Gastroesophageal sphincter (tissue), 3 donors: ENCODE results near the gene ANKRD65.

Experiments used
- EP300 ChIP-seq: sonication (generic); formaldehyde crosslinking; IDR thresholded peaks from one replicate; pipeline ENCODE4 v1.6.1; 2017; ENCODE audit warnings: antibody characterized with exemption, mild to moderate bottlenecking
- POLR2A ChIP-seq, 2 donors: fragments of 450-650 bp; IDR thresholded peaks; one replicate each; pipeline ENCODE4 v1.6.1; 2017; ENCODE audit warnings: antibody characterized with exemption in 2 of 2, mild to moderate bottlenecking in 2 of 2, moderate library complexity in 1 of 2
- TF ChIP-seq, protein P1 (sequence below), 4 experiments: fragments of 200-600 bp in 2 of 4; fragments of 450-650 bp in 2 of 4; sonication (generic) in 1 of 4; IDR thresholded peaks; one replicate each; pipeline ENCODE4 v1.5.1; 2017 to 2019; ENCODE audit warnings: antibody characterized with exemption in 4 of 4, mild to moderate bottlenecking in 2 of 4, moderate library complexity in 2 of 4

DNA sequence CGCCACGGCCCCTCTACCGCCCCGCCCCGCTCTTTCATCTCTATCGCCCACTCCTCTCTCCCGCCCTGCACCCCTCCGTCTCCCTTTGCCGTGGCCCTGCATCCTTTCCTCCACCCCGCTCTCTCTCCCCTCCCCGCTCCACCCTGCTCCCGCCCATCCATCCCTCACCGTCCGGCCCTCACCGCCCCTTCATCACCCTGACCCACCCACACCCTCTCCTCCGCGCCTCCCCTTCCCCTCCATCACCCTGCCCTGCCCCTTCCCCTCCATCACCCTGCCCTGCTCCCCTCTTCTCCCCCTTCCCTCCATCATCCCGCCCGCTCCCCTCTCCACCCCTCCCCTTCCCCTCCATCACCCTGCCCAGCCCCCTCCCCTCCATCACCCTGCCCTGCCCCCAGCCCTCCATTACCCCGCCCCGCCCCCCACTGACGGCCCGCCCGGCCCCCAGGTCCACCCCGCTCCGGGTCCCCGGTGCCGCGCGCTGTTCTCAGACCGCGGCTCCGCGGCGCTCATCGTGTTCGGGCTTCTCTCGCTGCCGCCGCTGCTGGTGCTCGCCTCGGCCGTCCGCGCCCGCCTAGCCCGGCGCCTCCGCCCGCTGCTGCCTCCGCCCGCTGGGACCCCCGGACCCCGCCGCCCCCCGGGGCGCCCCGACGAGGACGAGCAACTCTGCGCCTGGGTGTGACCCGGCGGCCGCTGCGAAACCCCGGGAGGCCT is 6.2 kb upstream of the ANKRD65 start:
- TF ChIP-seq POLR2A (IDR thresholded peaks at IDR 0.05), result no peak
- TF ChIP-seq, protein P1, sequence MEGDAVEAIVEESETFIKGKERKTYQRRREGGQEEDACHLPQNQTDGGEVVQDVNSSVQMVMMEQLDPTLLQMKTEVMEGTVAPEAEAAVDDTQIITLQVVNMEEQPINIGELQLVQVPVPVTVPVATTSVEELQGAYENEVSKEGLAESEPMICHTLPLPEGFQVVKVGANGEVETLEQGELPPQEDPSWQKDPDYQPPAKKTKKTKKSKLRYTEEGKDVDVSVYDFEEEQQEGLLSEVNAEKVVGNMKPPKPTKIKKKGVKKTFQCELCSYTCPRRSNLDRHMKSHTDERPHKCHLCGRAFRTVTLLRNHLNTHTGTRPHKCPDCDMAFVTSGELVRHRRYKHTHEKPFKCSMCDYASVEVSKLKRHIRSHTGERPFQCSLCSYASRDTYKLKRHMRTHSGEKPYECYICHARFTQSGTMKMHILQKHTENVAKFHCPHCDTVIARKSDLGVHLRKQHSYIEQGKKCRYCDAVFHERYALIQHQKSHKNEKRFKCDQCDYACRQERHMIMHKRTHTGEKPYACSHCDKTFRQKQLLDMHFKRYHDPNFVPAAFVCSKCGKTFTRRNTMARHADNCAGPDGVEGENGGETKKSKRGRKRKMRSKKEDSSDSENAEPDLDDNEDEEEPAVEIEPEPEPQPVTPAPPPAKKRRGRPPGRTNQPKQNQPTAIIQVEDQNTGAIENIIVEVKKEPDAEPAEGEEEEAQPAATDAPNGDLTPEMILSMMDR (IDR thresholded peaks at IDR 0.05), result no peak
- TF ChIP-seq EP300, result no peak
